ENCODE data around the gene SEPTIN1. TPM values are rescaled to one million over a fixed set of nuclear protein-coding genes. Genes with fewer than 3 reads are reported as not detected.

The SEPTIN1 gene
- total and polyA plus RNA-seq, 2 of the 13 experiments (the other 11 are each of a cell fraction or from before 2014, with no cell fraction given): 0.18 to 0.67 TPM

DNA sequence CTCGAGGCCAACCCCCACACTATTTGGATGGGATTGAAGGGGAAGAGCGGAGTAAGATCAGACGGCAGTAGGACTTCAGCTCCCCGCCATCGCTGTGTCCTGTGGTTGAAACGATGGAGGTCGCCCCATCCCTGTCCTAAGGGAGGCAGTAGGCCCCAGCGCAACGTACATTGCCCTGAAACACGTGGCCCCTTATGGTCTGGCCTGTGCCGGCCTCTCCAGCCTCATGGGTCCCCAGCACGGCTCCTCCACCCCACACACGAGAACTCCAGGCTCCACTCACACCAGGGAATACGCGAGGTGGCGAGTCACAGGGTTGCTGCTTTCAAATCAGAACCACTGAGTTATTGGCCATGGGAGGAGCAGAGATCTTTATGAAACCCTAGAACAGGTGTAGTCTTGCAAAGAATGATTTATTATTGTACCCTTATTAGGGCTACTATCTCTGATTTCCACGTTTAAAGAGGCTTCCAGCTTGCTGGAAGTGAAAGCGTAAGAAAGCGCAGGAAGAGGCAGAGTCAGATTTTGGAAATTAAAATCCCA lies 48.1 kb upstream of the SEPTIN1 start (continued):
- no peak for TF ChIP-seq SRSF1 (optimal IDR thresholded peaks at IDR 0.05; ENCODE audit: low read depth, low read length)
- no peak for TF ChIP-seq ZNF510 (CRISPR knock-in tag; IDR thresholded peaks at IDR 0.05; ENCODE audit: low read depth)
- TF ChIP-seq HNF4G (IDR thresholded peaks at IDR 0.05; ENCODE audit: borderline replicate concordance, low read depth, low read length): no peak; the same call in 1 of the 2 replicates
- TF ChIP-seq HNF4G (CRISPR knock-in tag; IDR thresholded peaks at IDR 0.05; ENCODE audit: borderline replicate concordance, low read depth): no peak
- peak; percentile 89 for TF ChIP-seq ZNF788 (CRISPR knock-in tag; IDR thresholded peaks at IDR 0.05; ENCODE audit: borderline replicate concordance)
- TF ChIP-seq ZSCAN9 (CRISPR knock-in tag; IDR thresholded peaks at IDR 0.05; ENCODE audit: borderline replicate concordance): 0 out of 2 replicates have a peak, but pooled peaks have one; percentile 13
- TF ChIP-seq JARID2 (CRISPR knock-in tag; IDR thresholded peaks at IDR 0.05; ENCODE audit: insufficient replicate concordance): peak; percentile 52
- peak; percentile 70; the same call in 1 of the 2 replicates for TF ChIP-seq MXD4 (CRISPR knock-in tag; IDR thresholded peaks at IDR 0.05)
- TF ChIP-seq KDM2A (CRISPR knock-in tag; IDR thresholded peaks at IDR 0.05; ENCODE audit: borderline replicate concordance, low read depth): no peak; the same call in 1 of the 2 replicates
- no peak for TF ChIP-seq POLR2AphosphoS2 (IDR thresholded peaks at IDR 0.05; ENCODE audit: low read depth, low read length)
- TF ChIP-seq ZIK1 (CRISPR knock-in tag; IDR thresholded peaks at IDR 0.05; ENCODE audit: borderline replicate concordance, low read depth): no peak
- TF ChIP-seq, protein P1, sequence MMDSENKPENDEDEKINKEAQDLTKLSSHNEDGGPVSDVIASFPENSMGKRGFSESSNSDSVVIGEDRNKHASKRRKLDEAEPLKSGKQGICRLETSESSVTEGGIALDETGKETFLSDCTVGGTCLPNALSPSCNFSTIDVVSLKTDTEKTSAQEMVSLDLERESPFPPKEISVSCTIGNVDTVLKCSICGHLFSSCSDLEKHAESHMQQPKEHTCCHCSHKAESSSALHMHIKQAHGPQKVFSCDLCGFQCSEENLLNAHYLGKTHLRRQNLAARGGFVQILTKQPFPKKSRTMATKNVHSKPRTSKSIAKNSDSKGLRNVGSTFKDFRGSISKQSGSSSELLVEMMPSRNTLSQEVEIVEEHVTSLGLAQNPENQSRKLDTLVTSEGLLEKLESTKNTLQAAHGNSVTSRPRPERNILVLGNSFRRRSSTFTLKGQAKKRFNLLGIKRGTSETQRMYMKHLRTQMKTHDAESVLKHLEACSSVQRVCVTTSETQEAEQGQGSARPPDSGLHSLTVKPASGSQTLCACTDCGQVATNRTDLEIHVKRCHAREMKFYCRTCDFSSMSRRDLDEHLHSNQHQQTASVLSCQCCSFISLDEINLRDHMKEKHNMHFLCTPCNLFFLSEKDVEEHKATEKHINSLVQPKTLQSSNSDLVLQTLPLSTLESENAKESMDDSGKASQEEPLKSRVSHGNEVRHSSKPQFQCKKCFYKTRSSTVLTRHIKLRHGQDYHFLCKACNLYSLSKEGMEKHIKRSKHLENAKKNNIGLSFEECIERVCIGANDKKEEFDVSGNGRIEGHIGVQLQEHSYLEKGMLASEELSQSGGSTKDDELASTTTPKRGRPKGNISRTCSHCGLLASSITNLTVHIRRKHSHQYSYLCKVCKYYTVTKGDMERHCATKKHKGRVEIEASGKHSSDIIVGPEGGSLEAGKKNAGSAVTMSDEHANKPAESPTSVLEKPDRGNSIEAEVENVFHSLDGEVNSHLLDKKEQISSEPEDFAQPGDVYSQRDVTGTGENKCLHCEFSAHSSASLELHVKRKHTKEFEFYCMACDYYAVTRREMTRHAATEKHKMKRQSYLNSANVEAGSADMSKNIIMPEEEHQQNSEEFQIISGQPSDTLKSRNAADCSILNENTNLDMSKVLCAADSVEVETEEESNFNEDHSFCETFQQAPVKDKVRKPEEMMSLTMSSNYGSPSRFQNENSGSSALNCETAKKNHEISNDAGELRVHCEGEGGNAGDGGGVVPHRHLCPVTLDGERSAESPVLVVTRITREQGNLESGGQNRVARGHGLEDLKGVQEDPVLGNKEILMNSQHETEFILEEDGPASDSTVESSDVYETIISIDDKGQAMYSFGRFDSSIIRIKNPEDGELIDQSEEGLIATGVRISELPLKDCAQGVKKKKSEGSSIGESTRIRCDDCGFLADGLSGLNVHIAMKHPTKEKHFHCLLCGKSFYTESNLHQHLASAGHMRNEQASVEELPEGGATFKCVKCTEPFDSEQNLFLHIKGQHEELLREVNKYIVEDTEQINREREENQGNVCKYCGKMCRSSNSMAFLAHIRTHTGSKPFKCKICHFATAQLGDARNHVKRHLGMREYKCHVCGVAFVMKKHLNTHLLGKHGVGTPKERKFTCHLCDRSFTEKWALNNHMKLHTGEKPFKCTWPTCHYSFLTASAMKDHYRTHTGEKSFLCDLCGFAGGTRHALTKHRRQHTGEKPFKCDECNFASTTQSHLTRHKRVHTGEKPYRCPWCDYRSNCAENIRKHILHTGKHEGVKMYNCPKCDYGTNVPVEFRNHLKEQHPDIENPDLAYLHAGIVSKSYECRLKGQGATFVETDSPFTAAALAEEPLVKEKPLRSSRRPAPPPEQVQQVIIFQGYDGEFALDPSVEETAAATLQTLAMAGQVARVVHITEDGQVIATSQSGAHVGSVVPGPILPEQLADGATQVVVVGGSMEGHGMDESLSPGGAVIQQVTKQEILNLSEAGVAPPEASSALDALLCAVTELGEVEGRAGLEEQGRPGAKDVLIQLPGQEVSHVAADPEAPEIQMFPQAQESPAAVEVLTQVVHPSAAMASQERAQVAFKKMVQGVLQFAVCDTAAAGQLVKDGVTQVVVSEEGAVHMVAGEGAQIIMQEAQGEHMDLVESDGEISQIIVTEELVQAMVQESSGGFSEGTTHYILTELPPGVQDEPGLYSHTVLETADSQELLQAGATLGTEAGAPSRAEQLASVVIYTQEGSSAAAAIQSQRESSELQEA (CRISPR knock-in tag; IDR thresholded peaks at IDR 0.05; ENCODE audit: not compliant biosample characterization): no peak
- no peak; the same call in 1 of the 2 replicates for TF ChIP-seq ZNF747 (CRISPR knock-in tag; IDR thresholded peaks at IDR 0.05; ENCODE audit: borderline replicate concordance)
- peak; percentile 91; the same call in 1 of the 2 replicates for TF ChIP-seq NR1H2 (CRISPR knock-in tag; IDR thresholded peaks at IDR 0.05; ENCODE audit: borderline replicate concordance, low read depth)
- no peak; the same call in 1 of the 2 replicates for TF ChIP-seq CREM (IDR thresholded peaks at IDR 0.05)
- no peak for TF ChIP-seq CREM (CRISPR knock-in tag; IDR thresholded peaks at IDR 0.05)
- TF ChIP-seq ZNF644 (CRISPR knock-in tag; IDR thresholded peaks at IDR 0.05; ENCODE audit: low read depth): peak; percentile 6; the same call in 1 of the 2 replicates
- TF ChIP-seq, protein P2, sequence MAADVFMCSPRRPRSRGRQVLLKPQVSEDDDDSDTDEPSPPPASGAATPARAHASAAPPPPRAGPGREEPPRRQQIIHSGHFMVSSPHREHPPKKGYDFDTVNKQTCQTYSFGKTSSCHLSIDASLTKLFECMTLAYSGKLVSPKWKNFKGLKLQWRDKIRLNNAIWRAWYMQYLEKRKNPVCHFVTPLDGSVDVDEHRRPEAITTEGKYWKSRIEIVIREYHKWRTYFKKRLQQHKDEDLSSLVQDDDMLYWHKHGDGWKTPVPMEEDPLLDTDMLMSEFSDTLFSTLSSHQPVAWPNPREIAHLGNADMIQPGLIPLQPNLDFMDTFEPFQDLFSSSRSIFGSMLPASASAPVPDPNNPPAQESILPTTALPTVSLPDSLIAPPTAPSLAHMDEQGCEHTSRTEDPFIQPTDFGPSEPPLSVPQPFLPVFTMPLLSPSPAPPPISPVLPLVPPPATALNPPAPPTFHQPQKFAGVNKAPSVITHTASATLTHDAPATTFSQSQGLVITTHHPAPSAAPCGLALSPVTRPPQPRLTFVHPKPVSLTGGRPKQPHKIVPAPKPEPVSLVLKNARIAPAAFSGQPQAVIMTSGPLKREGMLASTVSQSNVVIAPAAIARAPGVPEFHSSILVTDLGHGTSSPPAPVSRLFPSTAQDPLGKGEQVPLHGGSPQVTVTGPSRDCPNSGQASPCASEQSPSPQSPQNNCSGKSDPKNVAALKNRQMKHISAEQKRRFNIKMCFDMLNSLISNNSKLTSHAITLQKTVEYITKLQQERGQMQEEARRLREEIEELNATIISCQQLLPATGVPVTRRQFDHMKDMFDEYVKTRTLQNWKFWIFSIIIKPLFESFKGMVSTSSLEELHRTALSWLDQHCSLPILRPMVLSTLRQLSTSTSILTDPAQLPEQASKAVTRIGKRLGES (CRISPR knock-in tag; IDR thresholded peaks at IDR 0.05; ENCODE audit: borderline replicate concordance): 0 out of 2 replicates have a peak, but pooled peaks have one; percentile 42
